ENCODE data around the gene RWDD1.

Gene RWDD1

GRCh38 chr6:116528780-116529179 lies 42.5 kb upstream of the RWDD1 start:
- Histone ChIP-seq H4K20me1 (ENCODE audit: insufficient read depth) (no peaks in the 10 kb centered on the region), H3K36me3 (ENCODE audit: insufficient read depth) (no peaks in the 10 kb centered on the region), H3K79me2 (ENCODE audit: insufficient read depth, low read depth) (no peaks in the 10 kb centered on the region), H3K9ac (no peak overlapping the region), H3K4me2 (no peak overlapping the region), H2AFZ (ENCODE audit: low read depth) (no peak overlapping the region), H3K27ac (no peak overlapping the region), H3K27me3 (ENCODE audit: insufficient read depth, low read depth) (no peaks in the 10 kb centered on the region), H3K4me3 (IDR thresholded peaks at IDR 0.05; ENCODE audit: insufficient read depth, low read depth, low read length) (no peak overlapping the region), H3K4me1 (ENCODE audit: low read depth, poor library complexity, severe bottlenecking) (no peaks in the 10 kb centered on the region)
- no peak for TF ChIP-seq CTCF (conservative IDR thresholded peaks at IDR 0.05; ENCODE audit: low read depth, low read length)

GRCh38 chr6:116529466-116530290 lies 41.6 kb upstream of the RWDD1 start:
- Histone ChIP-seq H3K36me3 (ENCODE audit: insufficient read depth) (no peaks in the 10 kb centered on the region), H3K4me3 (IDR thresholded peaks at IDR 0.05; ENCODE audit: insufficient read depth, low read depth, low read length) (no peak overlapping the region), H3K9ac (no peak overlapping the region), H4K20me1 (ENCODE audit: insufficient read depth) (no peaks in the 10 kb centered on the region), H3K27ac (no peak overlapping the region), H3K27me3 (ENCODE audit: insufficient read depth, low read depth) (no peaks in the 10 kb centered on the region), H3K4me2 (no peak overlapping the region), H3K79me2 (ENCODE audit: insufficient read depth, low read depth) (no peaks in the 10 kb centered on the region), H2AFZ (ENCODE audit: low read depth) (no peak overlapping the region), H3K4me1 (ENCODE audit: low read depth, poor library complexity, severe bottlenecking) (no peaks in the 10 kb centered on the region)
- no peak for TF ChIP-seq CTCF (conservative IDR thresholded peaks at IDR 0.05; ENCODE audit: low read depth, low read length)

GRCh38 chr6:116530436-116530835 lies 40.9 kb upstream of the RWDD1 start:
- TF ChIP-seq CTCF (conservative IDR thresholded peaks at IDR 0.05; ENCODE audit: low read depth, low read length) = no peak
- H3K4me2 ChIP-seq = no peak overlapping the region
- no peaks in the 10 kb centered on the region for H3K27me3 ChIP-seq (ENCODE audit: insufficient read depth, low read depth)

GRCh38 chr6:116531675-116532570 lies 39.4 kb upstream of the RWDD1 start:
- no peaks in the 10 kb centered on the region for H3K4me1 ChIP-seq (ENCODE audit: low read depth, poor library complexity, severe bottlenecking)
- no peak overlapping the region for H2AFZ ChIP-seq (ENCODE audit: low read depth)
- no peak overlapping the region for H3K4me3 ChIP-seq (IDR thresholded peaks at IDR 0.05; ENCODE audit: insufficient read depth, low read depth, low read length)
- TF ChIP-seq CTCF (conservative IDR thresholded peaks at IDR 0.05; ENCODE audit: low read depth, low read length) = peak; percentile 74
- H3K27ac ChIP-seq = no peak overlapping the region
- H3K36me3 ChIP-seq (ENCODE audit: insufficient read depth) = no peaks in the 10 kb centered on the region
- no peaks in the 10 kb centered on the region for H3K79me2 ChIP-seq (ENCODE audit: insufficient read depth, low read depth)
- no peak overlapping the region for H3K9ac ChIP-seq
- H3K27me3 ChIP-seq (ENCODE audit: insufficient read depth, low read depth) = no peaks in the 10 kb centered on the region
- no peak overlapping the region for H3K4me2 ChIP-seq
- H4K20me1 ChIP-seq (ENCODE audit: insufficient read depth) = no peaks in the 10 kb centered on the region

More at GRCh38 chr6:116530436-116530835, 40.9 kb upstream of the RWDD1 start:
- H3K4me3 ChIP-seq (IDR thresholded peaks at IDR 0.05; ENCODE audit: insufficient read depth, low read depth, low read length) = no peak overlapping the region
- H3K79me2 ChIP-seq (ENCODE audit: insufficient read depth, low read depth) = no peaks in the 10 kb centered on the region
- no peaks in the 10 kb centered on the region for H3K36me3 ChIP-seq (ENCODE audit: insufficient read depth)
- no peaks in the 10 kb centered on the region for H3K4me1 ChIP-seq (ENCODE audit: low read depth, poor library complexity, severe bottlenecking)
- H3K27ac ChIP-seq = no peak overlapping the region
- no peak overlapping the region for H2AFZ ChIP-seq (ENCODE audit: low read depth)
- no peak overlapping the region for H3K9ac ChIP-seq
- H4K20me1 ChIP-seq (ENCODE audit: insufficient read depth) = no peaks in the 10 kb centered on the region

Data from KMS-11 (cell line).